HEK293 (cell line): Measurements from ENCODE around the gene SUMF1.

Experiments
- CTCF ChIA-PET: fragments of 350-600 bp; formaldehyde crosslinking; extraction: SDS; loops from one replicate; lab custom pipeline; 2021; ENCODE audit warnings: antibody characterized with exemption; lab: Yijun Ruan, JAX
- POLR2A ChIA-PET: fragments of 300-600 bp; formaldehyde crosslinking; extraction: SDS; loops from one replicate; lab custom pipeline; 2020; ENCODE audit warnings: antibody characterized with exemption, inconsistent platforms; lab: Yijun Ruan, JAX
- H3K27ac ChIP-seq: fragments of 200-500 bp; sonication (Bioruptor generic); 2 replicates; pipeline ENCODE4 v1.5.1; 2014; ENCODE audit warnings: low read depth, low read length, control low read depth, inconsistent platforms; ENCODE audit errors: extremely low read depth
- H3K36me3 ChIP-seq, 2 experiments: fragments of 200-500 bp in 1 of 2; sonication (Bioruptor generic) in 1 of 2; 1 replicate in 1 of 2; 2 replicates in 1 of 2; pipeline ENCODE4 v1.5.1; 2014 to 2017; ENCODE audit warnings: inconsistent platforms in 2 of 2, low read length in 2 of 2; ENCODE audit not compliant: control insufficient read depth in 2 of 2, insufficient read depth in 1 of 2
- H3K4me1 ChIP-seq: fragments of 200-500 bp; sonication (Bioruptor generic); 2 replicates; pipeline ENCODE4 v1.5.1; 2014; ENCODE audit warnings: mild to moderate bottlenecking, low read length, inconsistent platforms; ENCODE audit not compliant: control insufficient read depth, insufficient read depth
- H3K4me3 ChIP-seq: 2 replicates; pipeline ENCODE4 v1.5.1; 2011; ENCODE audit warnings: low read depth, mild to moderate bottlenecking, control low read depth, low read length, moderate library complexity
- H3K9me3 ChIP-seq: fragments of 200-500 bp; sonication (Bioruptor generic); 2 replicates; pipeline ENCODE4 v1.5.1; 2014; ENCODE audit warnings: low read depth, low read length, inconsistent platforms; ENCODE audit not compliant: control insufficient read depth, insufficient read depth
- AEBP2 ChIP-seq: fragments of 450-650 bp; formaldehyde crosslinking; IDR thresholded peaks from 2 replicates; pipeline ENCODE4 v1.5.1; 2016; ENCODE audit warnings: missing biosample characterization, missing genetic modification characterization, borderline replicate concordance
- GLI2 ChIP-seq: fragments of 450-650 bp; formaldehyde crosslinking; IDR thresholded peaks from 2 replicates; pipeline ENCODE4; 2017; ENCODE audit warnings: missing biosample characterization, missing genetic modification characterization, low read depth, borderline replicate concordance
- PRDM1 ChIP-seq: fragments of 450-650 bp; formaldehyde crosslinking; IDR thresholded peaks from 2 replicates; pipeline ENCODE4; 2016; ENCODE audit warnings: missing biosample characterization, missing genetic modification characterization
- YY2 ChIP-seq: fragments of 450-650 bp; formaldehyde crosslinking; IDR thresholded peaks from 2 replicates; pipeline ENCODE4 v1.5.1; 2016; ENCODE audit warnings: missing biosample characterization, missing genetic modification characterization
- ZBTB20 ChIP-seq: fragments of 450-650 bp; formaldehyde crosslinking; IDR thresholded peaks from 2 replicates; pipeline ENCODE4 v1.5.1; 2016; ENCODE audit warnings: missing biosample characterization, missing genetic modification characterization
- ZNF114 ChIP-seq: fragments of 450-650 bp; formaldehyde crosslinking; IDR thresholded peaks from 2 replicates; pipeline ENCODE4 v1.5.0; 2017; ENCODE audit warnings: missing biosample characterization, missing genetic modification characterization
- ZNF148 ChIP-seq: fragments of 450-650 bp; formaldehyde crosslinking; IDR thresholded peaks from 2 replicates; pipeline ENCODE4 v1.5.0; 2017; ENCODE audit warnings: missing biosample characterization, missing genetic modification characterization, borderline replicate concordance
- ZNF2 ChIP-seq: fragments of 450-650 bp; formaldehyde crosslinking; IDR thresholded peaks from 2 replicates; pipeline ENCODE4 v1.5.1; 2016; ENCODE audit warnings: missing biosample characterization, missing genetic modification characterization
- ZNF211 ChIP-seq: fragments of 450-650 bp; formaldehyde crosslinking; IDR thresholded peaks from 2 replicates; pipeline ENCODE4 v1.5.1; 2016; ENCODE audit warnings: low read depth, missing biosample characterization, missing genetic modification characterization
- ZNF398 ChIP-seq: fragments of 450-650 bp; formaldehyde crosslinking; IDR thresholded peaks from 2 replicates; pipeline ENCODE4 v1.5.1; 2017; ENCODE audit warnings: missing biosample characterization, missing genetic modification characterization
- ZNF548 ChIP-seq: fragments of 450-650 bp; formaldehyde crosslinking; IDR thresholded peaks from 2 replicates; pipeline ENCODE4 v1.5.1; 2016; ENCODE audit warnings: missing biosample characterization, missing genetic modification characterization
- ZNF645 ChIP-seq: fragments of 450-650 bp; formaldehyde crosslinking; IDR thresholded peaks from 2 replicates; pipeline ENCODE4; 2016; ENCODE audit warnings: missing biosample characterization, missing genetic modification characterization
- ZNF654 ChIP-seq: fragments of 450-650 bp; formaldehyde crosslinking; IDR thresholded peaks from 2 replicates; pipeline ENCODE4 v1.5.1; 2016; ENCODE audit warnings: low read depth, missing biosample characterization, missing genetic modification characterization
- ZSCAN23 ChIP-seq: fragments of 450-650 bp; formaldehyde crosslinking; IDR thresholded peaks from 2 replicates; pipeline ENCODE4 v1.5.1; 2016; ENCODE audit warnings: missing biosample characterization, missing genetic modification characterization

Gene SUMF1

GRCh38 chr3:4432259-4432658 is 34.8 kb downstream of the SUMF1 start:
- TF ChIP-seq GLI2 (no peak), ZBTB20 (tag by site-specific recombination) (no peak), ZNF114 (no peak), ZNF398 (tag by site-specific recombination) (no peak), ZNF211 (tag by site-specific recombination) (no peak), PRDM1 (tag by site-specific recombination) (no peak), ZNF654 (tag by site-specific recombination) (no peak)
- Histone ChIP-seq H3K9me3 (no peaks in the 10 kb centered on the region), H3K36me3 (no peaks in the 10 kb centered on the region), H3K27ac (no peak overlapping the region), H3K4me3 (no peak overlapping the region), H3K4me1 (peaks cover 3% of the 10 kb centered on the region; the same call in 1 of the 2 replicates)
- ChIA-PET POLR2A (no interaction called here), CTCF (no interaction called here)

GRCh38 chr3:4429648-4430350 is 37.3 kb downstream of the SUMF1 start:
- ChIA-PET POLR2A (no interaction called here), CTCF (interaction anchor here (0.7 kb wide), 1 partner anchor 61 kb away, joined by 3 read pairs; no protein-coding TSS in a partner anchor)
- no peak for TF ChIP-seq AEBP2 (tag by site-specific recombination)
- no peak for TF ChIP-seq ZNF645
- TF ChIP-seq ZNF548 (tag by site-specific recombination), result no peak
- TF ChIP-seq ZNF148 (tag by site-specific recombination), result no peak
- TF ChIP-seq ZNF2 (tag by site-specific recombination), result no peak
- no peak for TF ChIP-seq ZSCAN23 (tag by site-specific recombination)
- TF ChIP-seq YY2 (tag by site-specific recombination), result no peak
- H3K27ac ChIP-seq, result no peak overlapping the region
- no peak overlapping the region for H3K4me3 ChIP-seq
- H3K4me1 ChIP-seq, result peaks cover 9% of the 10 kb centered on the region
- H3K36me3 ChIP-seq, result no peaks in the 10 kb centered on the region
- H3K9me3 ChIP-seq, result no peaks in the 10 kb centered on the region
